ENCODE data around the gene TNFRSF21. TPM values are rescaled to one million over a fixed set of nuclear protein-coding genes. Genes with fewer than 3 reads are reported as not detected.

Gene TNFRSF21
- total and polyA plus RNA-seq, 2 donors (not counting 1 experiment from before 2014, with no cell fraction given), result 0.43 to 1.2 TPM

DNA sequence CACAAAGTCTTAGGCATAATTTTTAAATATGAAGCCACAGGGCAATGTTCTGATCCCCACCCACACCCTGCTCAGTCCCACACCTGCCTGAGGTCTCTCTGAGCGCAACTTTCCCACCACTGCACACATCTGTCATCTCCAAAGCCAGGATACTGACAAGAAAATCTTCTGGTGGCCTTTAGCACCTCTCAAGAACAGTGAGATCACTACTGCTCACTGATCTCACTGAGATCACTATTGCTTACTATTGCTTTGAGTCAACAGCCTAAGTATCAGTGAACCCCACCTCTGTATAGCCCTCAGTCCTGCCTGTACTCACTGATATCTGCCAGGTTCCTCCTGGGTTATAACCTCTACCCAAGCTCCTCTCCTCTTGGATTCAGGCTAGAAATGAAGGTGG, 6.4 kb downstream of the TNFRSF21 start:
- no peak overlapping the region for H3K4me2 ChIP-seq (replicated peaks; ENCODE audit: low read depth, low read length, poor library complexity, severe bottlenecking)
- ATAC-seq (ENCODE audit: low read depth) (no peak), DNase-seq (no peak)
- peaks cover 0 to 6% (median 3%) of the 10 kb centered on the region in 4 experiments for H3K27me3 ChIP-seq (replicated peaks in 1 of 4; ENCODE audit: control extremely low read depth in 1 of 4, control insufficient read depth in 3 of 4, insufficient read depth in 4 of 4, low read length in 3 of 4)
- Mint-ChIP-seq H3K4me3 (no peak overlapping the region), H3K27ac (no peak overlapping the region), H3K9me3 (ENCODE audit: insufficient read depth) (no peaks in the 10 kb centered on the region), H3K4me1 (peaks cover 12% of the 10 kb centered on the region), H3K27me3 (peaks cover 25% of the 10 kb centered on the region)
- peaks cover 0 to 3% of the 10 kb centered on the region in 2 donors for H3K4me1 ChIP-seq (ENCODE audit: control insufficient read depth in 2 of 2, insufficient read depth in 2 of 2, low read length in 2 of 2)
- POLR2A ChIA-PET, result no interaction called here
- H3K79me2 ChIP-seq (ENCODE audit: control insufficient read depth, insufficient read depth, low read length), result no peaks in the 10 kb centered on the region
- TF ChIP-seq, protein P1, sequence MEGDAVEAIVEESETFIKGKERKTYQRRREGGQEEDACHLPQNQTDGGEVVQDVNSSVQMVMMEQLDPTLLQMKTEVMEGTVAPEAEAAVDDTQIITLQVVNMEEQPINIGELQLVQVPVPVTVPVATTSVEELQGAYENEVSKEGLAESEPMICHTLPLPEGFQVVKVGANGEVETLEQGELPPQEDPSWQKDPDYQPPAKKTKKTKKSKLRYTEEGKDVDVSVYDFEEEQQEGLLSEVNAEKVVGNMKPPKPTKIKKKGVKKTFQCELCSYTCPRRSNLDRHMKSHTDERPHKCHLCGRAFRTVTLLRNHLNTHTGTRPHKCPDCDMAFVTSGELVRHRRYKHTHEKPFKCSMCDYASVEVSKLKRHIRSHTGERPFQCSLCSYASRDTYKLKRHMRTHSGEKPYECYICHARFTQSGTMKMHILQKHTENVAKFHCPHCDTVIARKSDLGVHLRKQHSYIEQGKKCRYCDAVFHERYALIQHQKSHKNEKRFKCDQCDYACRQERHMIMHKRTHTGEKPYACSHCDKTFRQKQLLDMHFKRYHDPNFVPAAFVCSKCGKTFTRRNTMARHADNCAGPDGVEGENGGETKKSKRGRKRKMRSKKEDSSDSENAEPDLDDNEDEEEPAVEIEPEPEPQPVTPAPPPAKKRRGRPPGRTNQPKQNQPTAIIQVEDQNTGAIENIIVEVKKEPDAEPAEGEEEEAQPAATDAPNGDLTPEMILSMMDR (IDR thresholded peaks at IDR 0.05), result no peak
- no peak for TF ChIP-seq EZH2 (IDR thresholded peaks at IDR 0.05; ENCODE audit: borderline replicate concordance, insufficient read depth, low read depth, low read length, poor library complexity, severe bottlenecking)
- H3K36me3 ChIP-seq (replicated peaks in 1 of 2; ENCODE audit: control extremely low read depth in 1 of 2, control insufficient read depth in 1 of 2, extremely low read depth in 1 of 2, insufficient read depth in 2 of 2, low read length in 1 of 2), result no peaks in the 10 kb centered on the region
- H2AFZ ChIP-seq (ENCODE audit: insufficient read depth, low read depth, low read length, poor library complexity, severe bottlenecking), result no peak overlapping the region
- no peak overlapping the region for H3K4me3 ChIP-seq (ENCODE audit: control extremely low read depth in 1 of 5, extremely low read depth in 1 of 5, insufficient read depth in 1 of 5, low read depth in 2 of 5, low read length in 4 of 5)
- WGBS (ENCODE audit: insufficient coverage), result 87% methylated on average over 1 of the region's 1 CpG
- no peak overlapping the region for H3K27ac ChIP-seq (ENCODE audit: low read length in 2 of 2)
- CTCF ChIA-PET, result interaction anchor here (1.1 kb wide), 1 partner anchor 8 kb away, joined by 3 read pairs; no protein-coding TSS in a partner anchor
- no peaks in the 10 kb centered on the region for H3K9me3 ChIP-seq (ENCODE audit: control extremely low read depth in 1 of 3, control insufficient read depth in 2 of 3, insufficient read depth in 1 of 3, low read length in 2 of 3)
- H3K9ac ChIP-seq (ENCODE audit: low read length), result no peak overlapping the region
- intact Hi-C loops (cut with micrococcal nuclease), result no loop called here
- no peaks in the 10 kb centered on the region for H4K20me1 ChIP-seq (ENCODE audit: control insufficient read depth, insufficient read depth, low read length, poor library complexity, severe bottlenecking)

DNA sequence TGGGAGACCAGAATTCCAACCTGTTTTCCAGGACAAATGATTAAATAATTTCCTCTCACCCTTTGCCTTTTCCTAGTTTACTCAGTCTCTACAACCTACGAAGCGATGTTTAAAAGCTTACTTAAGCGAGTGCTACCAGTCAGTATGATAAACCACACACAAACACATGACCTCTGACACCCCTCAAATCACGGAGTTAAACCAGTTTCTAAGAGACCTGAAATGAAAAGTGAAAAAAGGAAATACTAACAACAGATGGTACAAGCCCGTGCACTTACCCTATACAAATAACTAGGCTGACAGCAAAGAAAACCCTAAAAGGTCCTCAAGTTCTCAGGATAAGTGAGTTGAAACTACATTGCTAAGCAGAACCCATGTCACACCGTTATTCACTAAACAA, 7.7 kb downstream of the TNFRSF21 start:
- DNase-seq (peak; percentile 6), ATAC-seq (ENCODE audit: low read depth) (no peak)
- Histone ChIP-seq H3K9ac (ENCODE audit: low read length) (no peak overlapping the region), H3K4me3 (ENCODE audit: control extremely low read depth in 1 of 5, extremely low read depth in 1 of 5, insufficient read depth in 1 of 5, low read depth in 2 of 5, low read length in 4 of 5) (no peak overlapping the region), H3K27me3 (replicated peaks in 1 of 4; ENCODE audit: control extremely low read depth in 1 of 4, control insufficient read depth in 3 of 4, insufficient read depth in 4 of 4, low read length in 3 of 4) (no peaks in the 10 kb centered on the region), H3K4me1 (ENCODE audit: control insufficient read depth in 2 of 2, insufficient read depth in 2 of 2, low read length in 2 of 2) (no peaks in the 10 kb centered on the region), H3K27ac (ENCODE audit: low read length in 2 of 2) (no peak overlapping the region), H3K9me3 (ENCODE audit: control extremely low read depth in 1 of 3, control insufficient read depth in 2 of 3, insufficient read depth in 1 of 3, low read length in 2 of 3) (no peaks in the 10 kb centered on the region), H3K36me3 (replicated peaks in 1 of 2; ENCODE audit: control extremely low read depth in 1 of 2, control insufficient read depth in 1 of 2, extremely low read depth in 1 of 2, insufficient read depth in 2 of 2, low read length in 1 of 2) (no peaks in the 10 kb centered on the region), H2AFZ (ENCODE audit: insufficient read depth, low read depth, low read length, poor library complexity, severe bottlenecking) (no peak overlapping the region), H4K20me1 (ENCODE audit: control insufficient read depth, insufficient read depth, low read length, poor library complexity, severe bottlenecking) (no peaks in the 10 kb centered on the region), H3K79me2 (ENCODE audit: control insufficient read depth, insufficient read depth, low read length) (no peaks in the 10 kb centered on the region), H3K4me2 (replicated peaks; ENCODE audit: low read depth, low read length, poor library complexity, severe bottlenecking) (no peak overlapping the region)
- no peaks in the 10 kb centered on the region for H3K9me3 Mint-ChIP-seq (ENCODE audit: insufficient read depth)
- TF ChIP-seq, protein P1 (IDR thresholded peaks at IDR 0.05), result no peak
- no peak for TF ChIP-seq EZH2 (IDR thresholded peaks at IDR 0.05; ENCODE audit: borderline replicate concordance, insufficient read depth, low read depth, low read length, poor library complexity, severe bottlenecking)
- intact Hi-C loops (cut with micrococcal nuclease), result no loop called here
- ChIA-PET CTCF (no interaction called here), POLR2A (no interaction called here)
- no peak overlapping the region for H3K4me3 Mint-ChIP-seq
- peaks cover 9% of the 10 kb centered on the region for H3K4me1 Mint-ChIP-seq
- H3K27me3 Mint-ChIP-seq, result peaks cover 16% of the 10 kb centered on the region
- no peak overlapping the region for H3K27ac Mint-ChIP-seq
- 40% methylated on average over 3 of the region's 6 CpGs for WGBS (ENCODE audit: insufficient coverage)
